Left colon (tissue), 2 donors: ENCODE data around the gene MIA2. TPM values are rescaled to one million over a fixed set of nuclear protein-coding genes. Genes with fewer than 3 reads are reported as not detected.
"Not testable (repeated sequence)": the region's sequence is repeated elsewhere in the genome, so short reads cannot be mapped to it uniquely, and the experiment has no call there.

Source experiments
- ATAC-seq: fragments of 200-7000 bp; cut with Tn5 transposase; one replicate; pipeline ENCODE4 v1.9.1; 2020; ENCODE audit warnings: mild to moderate bottlenecking, moderate library complexity
- DNase-seq, 2 donors: peaks; one replicate each; pipeline ENCODE4 v3.0.0-alpha.2; 2020
- intact Hi-C, 2 donors: fragments of 100-400 bp; cut with DNase I in 1 of 2; cut with micrococcal nuclease in 1 of 2; formaldehyde crosslinking; loops; one replicate each; pipeline versions ENCODE4 v1.11.2 to v1.14.0; 2022; cut with DNase I, micrococcal nuclease
- total RNA-seq, 2 donors: library from RNA; stranded (reverse); fragmentation: NEBNext Ultra II Directional; extraction: Animal tissue kit (Norgen Biotek cat#: 25700); gene quantifications; one replicate each; pipeline ENCODE4 v1.2.1, GENCODE V29; 2021
- donor health status: DM: no; HTN: no; CAD: no.
- donor health status: DM: yes; HTN: yes; CAD: no.

The MIA2 gene
- total RNA-seq, 2 donors from 2014 or later: 52.4 to 67.9 TPM

GRCh38 chr14:39265033-39265432, 31.3 kb downstream of the MIA2 start:
- ATAC-seq (no peak), DNase-seq (no peak)
- intact Hi-C loops: loop anchor here in 1 of 2 donors (5.0 to 10.0 kb wide), 2 partner anchors 88 to 160 kb away; partner anchors contain the start of genes PNN and SEC23A

- ATAC-seq (peak; percentile 0), DNase-seq (no peak)
- intact Hi-C loops: loop anchor here in 1 of 2 donors (5.0 to 10.0 kb wide), 2 partner anchors 89 to 161 kb away; partner anchors contain the start of genes PNN and SEC23A
Observed at GRCh38 chr14:39265806-39266524, 32.2 kb downstream of the MIA2 start.

- intact Hi-C loops: loop anchor here in 1 of 2 donors (5.0 to 10.0 kb wide), 2 partner anchors 89 to 162 kb away; partner anchors contain the start of genes PNN and SEC23A
Observed at GRCh38 chr14:39266525-39266870, 32.8 kb downstream of the MIA2 start.

GRCh38 chr14:39266871-39267607, 33.3 kb downstream of the MIA2 start:
- intact Hi-C loops: loop anchor here in 1 of 2 donors (5.0 to 10.0 kb wide), 2 partner anchors 90 to 162 kb away; partner anchors contain the start of genes PNN and SEC23A
- ATAC-seq (peak; percentile 90), DNase-seq (peak; percentile 88)

More at GRCh38 chr14:39266525-39266870, 32.8 kb downstream of the MIA2 start:
- peak; percentile 90 for ATAC-seq
- peak; percentile 85 to 89 for DNase-seq

GRCh38 chr14:39267608-39268005, 33.9 kb downstream of the MIA2 start:
- intact Hi-C loops: loop anchor here in 1 of 2 donors (5.0 to 10.0 kb wide), 2 partner anchors 90 to 163 kb away; partner anchors contain the start of genes PNN and SEC23A
- ATAC-seq: peak; percentile 13
- no peak for DNase-seq

- intact Hi-C loops: loop anchor here in 1 of 2 donors (5.0 to 10.0 kb wide), 2 partner anchors 91 to 164 kb away; partner anchors contain the start of genes PNN and SEC23A
- DNase-seq (no peak), ATAC-seq (no peak)
Observed at GRCh38 chr14:39268393-39268792, 34.7 kb downstream of the MIA2 start.

GRCh38 chr14:39272918-39273317, 39.2 kb downstream of the MIA2 start:
- ATAC-seq (no peak), DNase-seq (no peak)
- intact Hi-C loops: no loop called here

GRCh38 chr14:39275395-39275794, 41.7 kb downstream of the MIA2 start:
- ATAC-seq: no peak
- no peak for DNase-seq
- intact Hi-C loops: no loop called here

DNA sequence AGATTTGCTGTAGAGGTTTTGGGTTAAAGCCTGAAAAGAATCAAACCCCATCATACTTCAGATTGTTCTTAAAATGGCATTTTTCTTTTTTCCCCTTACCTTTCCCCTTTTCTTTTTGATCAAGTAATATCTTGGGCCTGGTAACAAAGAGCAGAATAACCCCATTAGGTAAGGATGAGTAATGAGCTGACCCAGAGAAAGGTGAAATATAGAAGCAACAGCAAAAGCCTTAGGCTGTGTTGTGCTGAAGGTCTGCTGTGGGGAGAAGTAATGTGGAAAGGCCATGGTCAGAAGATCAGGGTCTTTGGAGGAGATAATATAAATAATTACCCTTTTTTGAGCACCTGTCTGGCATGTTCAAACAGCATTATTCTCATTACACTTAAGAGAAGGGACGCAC, 42.3 kb downstream of the MIA2 start:
- DNase-seq (no peak), ATAC-seq (no peak)
- intact Hi-C loops: no loop called here

DNA sequence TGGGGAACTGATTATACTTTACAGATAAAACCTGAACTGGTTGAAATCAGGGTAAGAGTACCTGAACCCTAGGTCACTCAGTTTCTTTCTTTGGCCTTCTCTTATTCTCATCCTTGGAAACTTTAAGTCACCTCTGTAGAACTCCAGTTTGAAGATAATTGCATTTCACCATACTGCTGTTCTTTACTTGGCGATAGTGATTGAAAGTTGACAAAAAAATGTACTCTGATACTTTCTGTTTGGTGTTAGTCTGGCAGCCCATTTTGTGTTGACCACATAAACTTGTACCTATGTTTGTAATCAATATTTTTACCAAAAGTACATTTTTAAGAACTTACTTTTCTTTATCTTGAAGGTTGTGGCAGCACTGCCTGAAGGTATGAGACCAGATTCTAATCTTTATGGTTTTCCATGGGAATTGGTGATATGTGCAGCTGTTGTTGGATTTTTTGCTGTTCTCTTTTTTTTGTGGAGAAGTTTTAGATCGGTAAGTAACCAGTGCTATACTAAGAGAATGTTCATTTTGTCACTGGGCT, 42.9 kb downstream of the MIA2 start:
- ATAC-seq: no peak
- DNase-seq: no peak

DNA sequence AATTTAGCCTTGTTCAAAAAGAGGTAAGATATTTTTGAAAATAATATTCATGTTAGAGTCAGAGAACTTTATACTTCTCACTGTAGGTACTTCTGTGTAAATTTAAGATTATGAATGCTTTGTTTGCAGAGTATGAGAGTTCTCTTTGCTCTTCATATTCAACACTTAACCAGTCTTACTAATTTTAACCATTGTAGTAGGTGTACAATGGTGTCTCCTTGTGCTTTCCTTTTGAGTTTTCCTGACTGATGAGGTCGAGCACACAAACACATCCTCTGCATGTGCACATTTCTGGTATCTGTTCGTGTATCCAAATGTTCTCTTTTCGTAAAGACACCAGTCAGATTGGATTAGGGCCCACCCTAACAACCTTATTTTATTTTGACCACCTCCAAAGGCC, 45.8 kb downstream of the MIA2 start:
- DNase-seq: no peak
- intact Hi-C loops: no loop called here
- ATAC-seq: no peak

More for the DNA sequence above, 42.9 kb downstream of the MIA2 start:
- intact Hi-C loops: no loop called here

DNA sequence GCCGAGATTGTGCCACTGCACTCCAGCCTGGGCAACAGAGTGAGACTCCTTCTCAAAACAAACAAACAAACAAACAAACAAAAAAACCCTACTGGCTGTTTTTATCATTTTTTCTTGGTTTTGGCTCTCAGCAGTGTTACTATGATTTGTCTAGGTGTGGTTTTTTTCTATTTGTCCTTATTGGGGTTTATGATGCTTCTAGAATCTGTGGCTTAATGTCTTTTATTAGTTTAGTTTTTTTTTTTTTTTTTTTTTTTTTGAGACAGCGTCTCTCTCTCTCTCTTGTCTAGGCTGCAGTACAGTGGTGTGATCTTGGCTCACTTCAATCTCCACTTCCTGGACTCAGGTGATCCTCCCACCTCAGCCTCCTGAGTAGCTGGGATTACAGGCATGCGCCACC, 47.0 kb downstream of the MIA2 start:
- intact Hi-C loops, DNase-seq, ATAC-seq: not testable (repeated sequence)

DNA sequence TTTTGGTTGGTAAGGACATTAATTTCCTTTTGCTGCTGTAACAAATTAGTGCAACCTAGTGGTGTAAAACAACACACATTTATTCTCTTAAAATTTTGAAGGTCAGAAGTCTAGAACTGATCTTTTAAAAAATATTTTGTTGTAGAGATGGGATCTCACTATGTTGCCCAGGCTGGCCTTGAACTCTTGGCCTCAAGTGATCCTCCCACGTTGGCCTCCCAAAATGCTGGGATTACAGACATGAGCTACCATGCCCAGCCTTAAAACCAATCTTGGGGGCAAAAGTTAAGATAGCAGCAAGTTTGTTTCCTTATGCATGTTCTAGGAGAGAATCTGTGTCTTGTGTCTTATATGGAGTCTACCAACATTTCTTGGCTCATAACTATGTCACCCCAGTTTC, 55.8 kb downstream of the MIA2 start:
- DNase-seq (no peak), ATAC-seq (no peak)
- intact Hi-C loops: no loop called here

- peak; percentile 81 for ATAC-seq
- intact Hi-C loops: no loop called here
- DNase-seq: no peak
Observed at GRCh38 chr14:39291701-39292100, 58.0 kb downstream of the MIA2 start.

- ATAC-seq: no peak
- intact Hi-C loops: no loop called here
- DNase-seq: no peak
Observed at GRCh38 chr14:39293629-39294028, 59.9 kb downstream of the MIA2 start.

DNA sequence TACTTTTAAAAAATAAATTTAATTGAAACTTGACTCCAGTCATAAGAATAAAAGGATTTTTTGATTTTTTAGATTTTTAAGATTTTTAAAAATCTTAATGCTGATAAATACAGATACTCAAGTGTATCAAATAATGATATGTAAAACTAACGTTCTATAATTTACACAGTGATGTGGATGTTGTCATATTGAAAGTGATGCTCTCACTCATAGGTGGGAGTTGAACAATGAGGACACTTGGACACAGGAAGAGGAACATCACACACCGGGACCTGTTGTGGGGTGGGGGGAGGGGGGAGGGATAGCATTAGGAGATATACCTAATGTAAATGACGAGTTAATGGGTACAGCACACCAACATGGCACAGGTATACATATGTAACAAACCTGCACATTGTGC, 66.7 kb downstream of the MIA2 start:
- ATAC-seq, DNase-seq, intact Hi-C loops: not testable (repeated sequence)

GRCh38 chr14:39302124-39302810, 68.6 kb downstream of the MIA2 start:
- ATAC-seq (no peak), DNase-seq (no peak)
- intact Hi-C loops: no loop called here

GRCh38 chr14:39303115-39303514, 69.4 kb downstream of the MIA2 start:
- DNase-seq: no peak
- intact Hi-C loops: no loop called here
- peak; percentile 40 for ATAC-seq

- DNase-seq (no peak), ATAC-seq (no peak)
- intact Hi-C loops: no loop called here
Observed at GRCh38 chr14:39307815-39308214, 74.1 kb downstream of the MIA2 start.
